ENCODE results near the gene CALHM1. TPM values are rescaled to one million over a fixed set of nuclear protein-coding genes. Genes with fewer than 3 reads are reported as not detected.

The CALHM1 gene
- total RNA-seq, 1 donor from 2014 or later: not detected

DNA sequence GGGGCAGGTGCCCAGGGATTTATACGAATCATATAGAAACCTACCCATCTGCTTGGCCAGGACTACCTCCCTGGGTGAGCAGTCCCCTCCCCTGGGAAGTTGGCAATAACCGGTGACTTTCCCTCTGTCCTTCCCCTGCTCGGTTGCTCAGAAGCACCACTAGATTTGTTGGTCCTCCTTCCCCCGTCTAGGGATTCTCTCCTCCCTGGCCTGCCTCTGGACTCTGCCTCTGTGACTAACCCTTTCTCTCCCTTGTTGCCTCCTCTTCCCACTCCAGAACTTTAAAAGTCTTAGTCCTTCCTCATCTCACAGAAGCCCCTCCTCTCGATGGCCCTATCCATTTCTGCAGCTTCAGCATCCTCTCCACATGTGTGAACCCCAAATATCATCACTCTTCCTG lies 10.5 kb upstream of the CALHM1 start:
- TF ChIP-seq, protein P1, sequence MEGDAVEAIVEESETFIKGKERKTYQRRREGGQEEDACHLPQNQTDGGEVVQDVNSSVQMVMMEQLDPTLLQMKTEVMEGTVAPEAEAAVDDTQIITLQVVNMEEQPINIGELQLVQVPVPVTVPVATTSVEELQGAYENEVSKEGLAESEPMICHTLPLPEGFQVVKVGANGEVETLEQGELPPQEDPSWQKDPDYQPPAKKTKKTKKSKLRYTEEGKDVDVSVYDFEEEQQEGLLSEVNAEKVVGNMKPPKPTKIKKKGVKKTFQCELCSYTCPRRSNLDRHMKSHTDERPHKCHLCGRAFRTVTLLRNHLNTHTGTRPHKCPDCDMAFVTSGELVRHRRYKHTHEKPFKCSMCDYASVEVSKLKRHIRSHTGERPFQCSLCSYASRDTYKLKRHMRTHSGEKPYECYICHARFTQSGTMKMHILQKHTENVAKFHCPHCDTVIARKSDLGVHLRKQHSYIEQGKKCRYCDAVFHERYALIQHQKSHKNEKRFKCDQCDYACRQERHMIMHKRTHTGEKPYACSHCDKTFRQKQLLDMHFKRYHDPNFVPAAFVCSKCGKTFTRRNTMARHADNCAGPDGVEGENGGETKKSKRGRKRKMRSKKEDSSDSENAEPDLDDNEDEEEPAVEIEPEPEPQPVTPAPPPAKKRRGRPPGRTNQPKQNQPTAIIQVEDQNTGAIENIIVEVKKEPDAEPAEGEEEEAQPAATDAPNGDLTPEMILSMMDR (IDR thresholded peaks at IDR 0.05): no peak
- H3K9me3 Mint-ChIP-seq (ENCODE audit: low read depth): no peaks in the 10 kb centered on the region
- H3K27me3 Mint-ChIP-seq (ENCODE audit: low read depth): peaks cover 12% of the 10 kb centered on the region
- H3K27ac Mint-ChIP-seq (ENCODE audit: unreplicated experiment): no peak overlapping the region
- DNase-seq (ENCODE audit: low spot score): no peak
- peaks cover 11% of the 10 kb centered on the region for H3K4me1 Mint-ChIP-seq (ENCODE audit: low read depth)
- H3K4me3 Mint-ChIP-seq (ENCODE audit: unreplicated experiment): no peak overlapping the region
- H3K36me3 Mint-ChIP-seq (ENCODE audit: low read depth): no peaks in the 10 kb centered on the region

DNA sequence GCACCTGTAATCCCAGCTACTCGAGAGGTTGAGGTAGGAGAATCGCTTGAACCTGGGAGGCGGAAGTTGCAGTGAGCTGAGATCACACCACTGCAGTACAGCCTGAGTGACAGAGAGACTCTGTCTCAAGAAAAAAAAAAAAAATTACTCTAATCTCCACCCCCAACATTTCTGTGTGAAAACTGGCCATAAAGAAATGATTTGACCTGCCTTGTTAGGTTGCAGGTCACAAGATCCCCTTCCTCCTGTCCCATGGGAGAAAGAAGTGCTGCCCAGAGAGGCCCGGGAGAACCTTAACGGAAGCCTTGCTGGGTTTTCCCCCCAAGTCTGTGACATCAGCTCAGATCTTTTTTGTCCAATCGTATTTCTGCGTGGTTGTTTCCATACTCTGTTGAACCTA lies 8.7 kb upstream of the CALHM1 start:
- H3K4me3 Mint-ChIP-seq (ENCODE audit: unreplicated experiment): no peak overlapping the region
- peaks cover 11% of the 10 kb centered on the region for H3K4me1 Mint-ChIP-seq (ENCODE audit: low read depth)
- H3K27ac Mint-ChIP-seq (ENCODE audit: unreplicated experiment): no peak overlapping the region
- peaks cover 12% of the 10 kb centered on the region for H3K27me3 Mint-ChIP-seq (ENCODE audit: low read depth)
- H3K9me3 Mint-ChIP-seq (ENCODE audit: low read depth): no peaks in the 10 kb centered on the region
- no peak for DNase-seq (ENCODE audit: low spot score)
- TF ChIP-seq, protein P1 (IDR thresholded peaks at IDR 0.05): no peak
- no peaks in the 10 kb centered on the region for H3K36me3 Mint-ChIP-seq (ENCODE audit: low read depth)

DNA sequence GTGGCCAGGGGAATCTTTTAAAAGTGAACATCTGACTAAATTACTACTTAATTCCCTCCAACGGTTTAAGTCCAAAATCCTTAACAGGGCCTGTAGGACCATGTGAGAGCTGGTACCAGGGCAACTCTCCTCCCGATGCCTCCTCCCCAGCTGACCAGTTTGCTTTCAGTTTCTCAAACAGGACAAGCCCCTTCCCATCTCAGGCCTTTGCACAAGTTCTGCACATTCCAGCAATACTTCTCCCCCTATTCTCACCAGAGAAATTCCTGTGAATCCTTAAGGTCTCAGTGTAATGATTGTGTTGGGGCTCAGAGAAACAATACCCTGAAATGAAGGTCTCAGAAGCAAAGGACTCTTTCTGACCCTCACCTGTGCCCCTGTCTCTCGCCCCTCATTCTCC lies 8.0 kb upstream of the CALHM1 start:
- TF ChIP-seq, protein P1 (IDR thresholded peaks at IDR 0.05): no peak
- Mint-ChIP-seq H3K36me3 (ENCODE audit: low read depth) (no peaks in the 10 kb centered on the region), H3K4me3 (ENCODE audit: unreplicated experiment) (no peak overlapping the region), H3K27ac (ENCODE audit: unreplicated experiment) (peak overlapping the region; percentile 43), H3K27me3 (ENCODE audit: low read depth) (peaks cover 12% of the 10 kb centered on the region), H3K9me3 (ENCODE audit: low read depth) (no peaks in the 10 kb centered on the region), H3K4me1 (ENCODE audit: low read depth) (peaks cover 11% of the 10 kb centered on the region)
- DNase-seq (ENCODE audit: low spot score): no peak

DNA sequence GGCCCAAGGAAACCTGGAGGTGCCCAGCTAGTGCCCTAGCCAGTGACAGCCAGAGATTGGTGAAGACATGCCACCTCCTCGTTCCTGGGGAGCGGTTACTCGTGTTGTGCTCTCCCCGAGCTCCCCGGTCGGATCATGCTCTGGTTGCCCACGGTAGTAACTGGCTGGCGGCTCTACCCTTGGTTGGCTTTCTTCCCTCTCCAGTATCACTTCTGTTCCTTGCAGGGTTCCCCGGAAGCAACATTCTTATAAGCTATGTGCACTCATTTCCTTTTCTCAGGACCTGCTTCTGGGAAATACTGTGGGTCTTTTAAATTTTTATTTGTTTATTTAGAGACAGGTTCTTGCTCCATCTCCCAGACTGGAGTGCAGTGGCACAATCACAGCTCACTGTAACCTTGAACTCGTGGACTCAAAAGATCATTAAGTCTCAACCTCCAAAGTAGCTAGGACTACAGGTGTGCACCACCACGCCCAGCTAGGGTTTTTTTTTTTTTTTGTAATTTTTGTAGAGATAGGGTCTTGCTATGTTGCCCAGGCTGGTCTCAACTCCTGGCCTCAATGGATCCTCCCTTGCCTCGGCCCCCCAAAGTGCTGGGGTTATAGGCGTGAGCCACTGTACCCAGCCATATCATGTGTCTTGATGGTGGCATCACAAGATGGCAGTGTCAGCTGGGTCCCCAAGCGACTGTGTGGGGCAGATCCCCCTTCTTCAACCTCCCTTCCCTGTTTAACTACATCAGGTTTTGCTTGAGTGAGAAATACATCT lies 6.9 kb upstream of the CALHM1 start:
- peaks cover 11% of the 10 kb centered on the region for H3K4me1 Mint-ChIP-seq (ENCODE audit: low read depth)
- H3K36me3 Mint-ChIP-seq (ENCODE audit: low read depth): no peaks in the 10 kb centered on the region
- H3K9me3 Mint-ChIP-seq (ENCODE audit: low read depth): no peaks in the 10 kb centered on the region
- no peak for DNase-seq (ENCODE audit: low spot score)
- peaks cover 11% of the 10 kb centered on the region for H3K27me3 Mint-ChIP-seq (ENCODE audit: low read depth)
- TF ChIP-seq, protein P1 (IDR thresholded peaks at IDR 0.05): no peak
- H3K27ac Mint-ChIP-seq (ENCODE audit: unreplicated experiment): no peak overlapping the region
- no peak overlapping the region for H3K4me3 Mint-ChIP-seq (ENCODE audit: unreplicated experiment)

DNA sequence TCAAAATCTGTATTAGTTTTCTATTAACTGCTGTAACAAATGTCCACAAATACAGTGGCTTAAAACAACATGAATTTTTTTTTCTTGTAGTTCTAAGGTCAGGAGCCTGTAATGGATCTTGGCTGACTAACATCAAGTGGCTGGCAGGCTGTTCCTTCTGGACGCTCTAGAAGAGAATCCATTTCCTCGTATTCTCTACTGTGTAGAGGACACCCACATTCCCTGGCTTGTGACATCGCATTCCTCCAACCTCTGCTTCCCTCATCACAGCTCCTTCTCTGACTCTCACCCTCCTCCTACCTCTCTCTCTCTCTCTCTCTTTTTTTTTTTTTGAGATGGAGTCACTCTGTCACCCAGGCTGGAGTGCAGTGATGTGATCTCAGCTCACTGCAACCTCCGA lies 4.8 kb upstream of the CALHM1 start:
- Mint-ChIP-seq H3K4me1 (ENCODE audit: low read depth) (peaks cover 11% of the 10 kb centered on the region), H3K36me3 (ENCODE audit: low read depth) (no peaks in the 10 kb centered on the region), H3K27me3 (ENCODE audit: low read depth) (peaks cover 4% of the 10 kb centered on the region), H3K9me3 (ENCODE audit: low read depth) (no peaks in the 10 kb centered on the region), H3K27ac (ENCODE audit: unreplicated experiment) (no peak overlapping the region), H3K4me3 (ENCODE audit: unreplicated experiment) (no peak overlapping the region)
- TF ChIP-seq, protein P1 (IDR thresholded peaks at IDR 0.05): no peak
- DNase-seq (ENCODE audit: low spot score): no peak

Measured in chondrocyte (in vitro differentiated cells).